ENCODE results near the gene PSMD5.

The PSMD5 gene

GRCh38 chr9:120842685-120843485, at the start of gene PSMD5:
Gene PSMD5, minus strand, starts transcription at chr9:120842922. Its CDS starts 13 bp downstream, at chr9:120842909.
- peak; percentile 99 for DNase-seq (ENCODE audit: low read depth)

- no peak for DNase-seq (ENCODE audit: low read depth)
These were observed 49.4 kb upstream of the PSMD5 start for GRCh38 chr9:120891884-120892747.

GRCh38 chr9:120891245-120891883, 48.6 kb upstream of the PSMD5 start:
- DNase-seq (ENCODE audit: low read depth), result no peak

- DNase-seq (ENCODE audit: low read depth), result no peak
These were observed 47.9 kb upstream of the PSMD5 start for GRCh38 chr9:120890320-120891244.

GRCh38 chr9:120889606-120890271, 47.0 kb upstream of the PSMD5 start:
- no peak for DNase-seq (ENCODE audit: low read depth)

- DNase-seq (ENCODE audit: low read depth), result no peak
These were observed 45.9 kb upstream of the PSMD5 start for GRCh38 chr9:120888626-120889025.

GRCh38 chr9:120886490-120886967, 43.8 kb upstream of the PSMD5 start:
- no peak for DNase-seq (ENCODE audit: low read depth)

GRCh38 chr9:120885958-120886357, 43.2 kb upstream of the PSMD5 start:
- no peak for DNase-seq (ENCODE audit: low read depth)

GRCh38 chr9:120885457-120885856, 42.7 kb upstream of the PSMD5 start:
- no peak for DNase-seq (ENCODE audit: low read depth)

GRCh38 chr9:120883608-120883996, 40.9 kb upstream of the PSMD5 start:
- no peak for DNase-seq (ENCODE audit: low read depth)

- no peak for DNase-seq (ENCODE audit: low read depth)
These were observed 40.3 kb upstream of the PSMD5 start for GRCh38 chr9:120882935-120883607.

GRCh38 chr9:120879446-120879845, 36.7 kb upstream of the PSMD5 start:
- no peak for DNase-seq (ENCODE audit: low read depth)

GRCh38 chr9:120878188-120879130, 35.7 kb upstream of the PSMD5 start:
- no peak for DNase-seq (ENCODE audit: low read depth)

- DNase-seq (ENCODE audit: low read depth), result peak; percentile 64
These were observed 34.7 kb upstream of the PSMD5 start for GRCh38 chr9:120877276-120878034.

GRCh38 chr9:120876842-120877240, 34.1 kb upstream of the PSMD5 start, which contains the start of gene PHF19:
Gene PHF19, minus strand, starts transcription at chr9:120877188. Its CDS starts 2,447 bp downstream, at chr9:120874741.
- no peak for DNase-seq (ENCODE audit: low read depth)

- DNase-seq (ENCODE audit: low read depth), result peak; percentile 59
These were observed 33.5 kb upstream of the PSMD5 start for GRCh38 chr9:120875954-120876841.

- no peak for DNase-seq (ENCODE audit: low read depth)
These were observed 32.9 kb upstream of the PSMD5 start for GRCh38 chr9:120875643-120875953.
